GM12878 (cell line): ENCODE results near the gene HOXB3. TPM values are rescaled to one million over a fixed set of nuclear protein-coding genes. Genes with fewer than 3 reads are reported as not detected.

Experiments used
- ATF7 ChIP-seq: fragments of 450-650 bp; IDR thresholded peaks from 2 replicates; pipeline ENCODE4 v1.6.1; 2016; ENCODE audit warnings: low read depth, mild to moderate bottlenecking
- BCL11A ChIP-seq: IDR thresholded peaks from 2 replicates; pipeline ENCODE4 v1.6.1; 2011; ENCODE audit warnings: low read depth, low read length
- BHLHE40 ChIP-seq, 2 experiments: fragments of 450-650 bp in 1 of 2; IDR thresholded peaks; 2 replicates each; pipeline ENCODE4 v1.6.1; 2011 to 2017; ENCODE audit warnings: low read depth in 2 of 2, borderline replicate concordance in 1 of 2, improper control_type of control experiment in 1 of 2, low read length in 1 of 2, mild to moderate bottlenecking in 1 of 2
- DPF2 ChIP-seq: fragments of 450-650 bp; IDR thresholded peaks from 2 replicates; pipeline ENCODE4 v1.6.1; 2017; ENCODE audit warnings: mild to moderate bottlenecking
- EP300 ChIP-seq, 2 experiments: fragments of 150-350 bp in 1 of 2; IDR thresholded peaks; 2 replicates each; pipeline ENCODE4 v1.6.1; 2011 to 2012; ENCODE audit warnings: low read depth in 2 of 2, low read length in 2 of 2, borderline replicate concordance in 1 of 2, improper control_type of control experiment in 1 of 2, inconsistent platforms in 1 of 2; ENCODE audit not compliant: control insufficient read depth in 1 of 2
- ESRRA ChIP-seq: IDR thresholded peaks from 2 replicates; pipeline ENCODE4 v1.6.1; 2012; ENCODE audit warnings: mild to moderate bottlenecking, low read length, improper control_type of control experiment
- IKZF2 ChIP-seq, 2 experiments: fragments of 450-650 bp; IDR thresholded peaks; 2 replicates each; pipeline ENCODE4 v1.6.1; 2017; ENCODE audit warnings: mild to moderate bottlenecking in 2 of 2, moderate library complexity in 2 of 2
- IRF3 ChIP-seq: fragments of 450-650 bp; IDR thresholded peaks from 2 replicates; pipeline ENCODE4 v1.6.1; 2014; ENCODE audit warnings: mild to moderate bottlenecking
- IRF5 ChIP-seq: fragments of 450-650 bp; IDR thresholded peaks from 2 replicates; pipeline ENCODE4 v1.6.1; 2017; ENCODE audit warnings: borderline replicate concordance
- KLF5 ChIP-seq: fragments of 450-650 bp; IDR thresholded peaks from 2 replicates; pipeline ENCODE4 v1.6.1; 2014; ENCODE audit warnings: mild to moderate bottlenecking; ENCODE audit not compliant: partially characterized antibody
- NBN ChIP-seq: fragments of 450-650 bp; IDR thresholded peaks from 2 replicates; pipeline ENCODE4 v1.6.1; 2016
- NR2F1 ChIP-seq: fragments of 450-650 bp; conservative IDR thresholded peaks from 2 replicates; pipeline ENCODE4 v1.6.1; 2017; ENCODE audit warnings: mild to moderate bottlenecking
- RAD21 ChIP-seq: IDR thresholded peaks from 2 replicates; pipeline ENCODE4 v1.6.1; 2011; ENCODE audit warnings: mild to moderate bottlenecking, low read depth, low read length, moderate library complexity; ENCODE audit not compliant: insufficient read depth
- RAD51 ChIP-seq: fragments of 450-650 bp; IDR thresholded peaks from 2 replicates; pipeline ENCODE4 v1.6.1; 2016; ENCODE audit warnings: moderate library complexity, mild to moderate bottlenecking, inconsistent platforms
- SMAD1 ChIP-seq: fragments of 450-650 bp; IDR thresholded peaks from 2 replicates; pipeline ENCODE4 v1.6.1; 2018; ENCODE audit warnings: mild to moderate bottlenecking, low read depth; ENCODE audit not compliant: partially characterized antibody
- SPI1 ChIP-seq: IDR thresholded peaks from 2 replicates; pipeline ENCODE4 v1.6.1; 2011; ENCODE audit warnings: low read depth, mild to moderate bottlenecking, low read length, moderate library complexity, borderline replicate concordance; ENCODE audit not compliant: insufficient read depth
- TAF1 ChIP-seq: IDR thresholded peaks from 2 replicates; pipeline ENCODE4 v1.6.1; 2011; ENCODE audit warnings: mild to moderate bottlenecking, low read depth, low read length, borderline replicate concordance
- TCF7 ChIP-seq: IDR thresholded peaks from 2 replicates; pipeline ENCODE4 v1.6.1; 2014; ENCODE audit warnings: antibody characterized with exemption, borderline replicate concordance
- WRNIP1 ChIP-seq: IDR thresholded peaks from 2 replicates; pipeline ENCODE4 v1.6.1; 2011; ENCODE audit warnings: low read depth, low read length, improper control_type of control experiment, borderline replicate concordance
- ZNF217 ChIP-seq: fragments of 450-650 bp; IDR thresholded peaks from 2 replicates; pipeline ENCODE4 v1.6.1; 2017; ENCODE audit warnings: antibody characterized with exemption, mild to moderate bottlenecking
- ZNF592 ChIP-seq: fragments of 450-650 bp; IDR thresholded peaks from 2 replicates; pipeline ENCODE4 v1.6.1; 2017; ENCODE audit warnings: mild to moderate bottlenecking, moderate library complexity
- ZZZ3 ChIP-seq: IDR thresholded peaks from 2 replicates; pipeline ENCODE4 v1.6.1; 2011; ENCODE audit warnings: low read depth; ENCODE audit not compliant: control insufficient read depth, insufficient read length
- polyA plus RNA-seq, 11 experiments: library from polyadenylated mRNA; depleted of rRNA in 4 of 11; unstranded in 6 of 11; stranded (reverse) in 5 of 11; fragments of >200 nt; fragmentation: Nextera tagmentation in 4 of 11; fragmentation: Illumina TruSeq in 1 of 11; extraction: Ambion mirVana in 4 of 11; extraction: Trizol in 1 of 11; gene quantifications; 1 replicate in 1 of 11; 2 replicates in 10 of 11; pipeline versions ENCODE4 v1.2.1 to v1.2.3, GENCODE V29; 2011 to 2016; ENCODE audit warnings: inconsistent platforms in 2 of 11, missing spikeins in 2 of 11, low read depth in 1 of 11
- total RNA-seq, 4 experiments: library from RNA; depleted of rRNA in 3 of 4; stranded (reverse); fragments of >200 nt in 3 of 4; fragmentation: Illumina TruSeq in 1 of 4; extraction: Trizol in 1 of 4; gene quantifications; 2 replicates each; pipeline versions ENCODE4 v1.2.1 to v1.2.3, GENCODE V29; 2013 to 2021
- TF ChIP-seq, protein P1 (sequence below): fragments of 450-650 bp; conservative IDR thresholded peaks from 2 replicates; pipeline ENCODE4 v1.6.1; 2017; ENCODE audit warnings: mild to moderate bottlenecking, moderate library complexity

Gene HOXB3
- total and polyA plus RNA-seq, 10 of the 15 experiments (the other 5 are each of a cell fraction or from before 2014, with no cell fraction given), result 0.19 to 7.7 (median 2.9) TPM

- TF ChIP-seq NR2F1 (no peak), RAD51 (0 out of 2 replicates have a peak, but pooled peaks have one; percentile 29), ATF7 (no peak), NBN (no peak), DPF2 (no peak), WRNIP1 (no peak), SPI1 (peak; percentile 68; the same call in 1 of the 2 replicates), ZNF592 (0 out of 2 replicates have a peak, but pooled peaks have one; percentile 56), ESRRA (no peak), SMAD1 (no peak), IRF3 (no peak), ZNF217 (no peak), TCF7 (no peak), BCL11A (no peak), BHLHE40 (IDR thresholded peaks at IDR 0.05; ENCODE audit: borderline replicate concordance in 1 of 2, low read depth in 2 of 2, low read length in 1 of 2) (peak; percentile 44 to 61; a peak in 2 of 4 replicates), IRF5 (no peak), EP300 (IDR thresholded peaks at IDR 0.05; ENCODE audit: borderline replicate concordance in 1 of 2, control insufficient read depth in 1 of 2, low read depth in 2 of 2, low read length in 2 of 2) (no peak), RAD21 (peak; percentile 80), ZZZ3 (no peak), KLF5 (no peak), TAF1 (no peak), IKZF2 (IDR thresholded peaks at IDR 0.05) (no peak)
- TF ChIP-seq, protein P1, sequence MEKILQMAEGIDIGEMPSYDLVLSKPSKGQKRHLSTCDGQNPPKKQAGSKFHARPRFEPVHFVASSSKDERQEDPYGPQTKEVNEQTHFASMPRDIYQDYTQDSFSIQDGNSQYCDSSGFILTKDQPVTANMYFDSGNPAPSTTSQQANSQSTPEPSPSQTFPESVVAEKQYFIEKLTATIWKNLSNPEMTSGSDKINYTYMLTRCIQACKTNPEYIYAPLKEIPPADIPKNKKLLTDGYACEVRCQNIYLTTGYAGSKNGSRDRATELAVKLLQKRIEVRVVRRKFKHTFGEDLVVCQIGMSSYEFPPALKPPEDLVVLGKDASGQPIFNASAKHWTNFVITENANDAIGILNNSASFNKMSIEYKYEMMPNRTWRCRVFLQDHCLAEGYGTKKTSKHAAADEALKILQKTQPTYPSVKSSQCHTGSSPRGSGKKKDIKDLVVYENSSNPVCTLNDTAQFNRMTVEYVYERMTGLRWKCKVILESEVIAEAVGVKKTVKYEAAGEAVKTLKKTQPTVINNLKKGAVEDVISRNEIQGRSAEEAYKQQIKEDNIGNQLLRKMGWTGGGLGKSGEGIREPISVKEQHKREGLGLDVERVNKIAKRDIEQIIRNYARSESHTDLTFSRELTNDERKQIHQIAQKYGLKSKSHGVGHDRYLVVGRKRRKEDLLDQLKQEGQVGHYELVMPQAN, result 0 out of 2 replicates have a peak, but pooled peaks have one; percentile 45
Observed at GRCh38 chr17:48593840-48594537, 3.9 kb upstream of the HOXB3 start (continued).
